Memory B cell (primary cell): ENCODE results near the gene PCARE.

Source experiments
- ATAC-seq: fragments of 150-1000 bp; cut with Tn5 transposase; 2 replicates; pipeline ENCODE4 v1.10.0; 2021; ENCODE audit warnings: low read depth, mild to moderate bottlenecking, moderate library complexity
- DNase-seq, 2 donors: peaks; one replicate each; pipeline ENCODE4 v3.0.0; 2022; ENCODE audit warnings: low spot score in 2 of 2
- H3K27ac Mint-ChIP-seq: one replicate; pipeline ENCODE4 v1.8.0; 2022; ENCODE audit warnings: mild to moderate bottlenecking, moderate library complexity, mixed read lengths
- H3K27me3 Mint-ChIP-seq: one replicate; pipeline ENCODE4 v1.8.0; 2022; ENCODE audit warnings: mixed read lengths
- H3K36me3 Mint-ChIP-seq: one replicate; pipeline ENCODE4 v1.8.0; 2022; ENCODE audit warnings: mild to moderate bottlenecking, mixed read lengths
- H3K4me1 Mint-ChIP-seq: one replicate; pipeline ENCODE4 v1.8.0; 2022; ENCODE audit warnings: mixed read lengths
- H3K4me3 Mint-ChIP-seq: one replicate; pipeline ENCODE4 v1.8.0; 2022; ENCODE audit warnings: mild to moderate bottlenecking, moderate library complexity, mixed read lengths
- H3K9me3 Mint-ChIP-seq: one replicate; pipeline ENCODE4 v1.8.0; 2022; ENCODE audit warnings: mixed read lengths

The PCARE gene

DNA sequence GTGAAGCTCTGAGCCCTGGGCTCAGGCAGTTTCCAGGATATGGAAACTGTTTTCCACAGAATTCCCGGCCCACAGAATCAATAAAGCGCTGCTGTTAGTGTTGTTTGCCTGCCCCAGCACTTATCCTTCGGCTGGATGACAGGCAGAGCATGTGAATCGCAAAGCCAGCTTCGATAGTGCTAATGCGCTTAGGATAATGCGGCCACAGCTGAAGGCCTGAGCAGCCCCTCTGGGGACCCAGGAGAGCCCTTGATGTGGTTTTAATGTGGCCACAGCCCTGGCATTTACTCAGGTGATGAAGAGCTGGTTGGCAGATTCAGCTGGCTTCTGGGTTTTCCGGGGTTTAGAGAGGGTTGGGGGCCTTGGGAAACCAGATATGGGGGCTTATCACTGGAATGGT lies 23.7 kb downstream of the PCARE start:
- peaks cover 1% of the 10 kb centered on the region for H3K9me3 Mint-ChIP-seq
- no peak overlapping the region for H3K4me3 Mint-ChIP-seq
- DNase-seq = no peak
- H3K4me1 Mint-ChIP-seq = no peaks in the 10 kb centered on the region
- no peak overlapping the region for H3K27ac Mint-ChIP-seq
- peaks cover 5% of the 10 kb centered on the region for H3K27me3 Mint-ChIP-seq
- no peaks in the 10 kb centered on the region for H3K36me3 Mint-ChIP-seq
- ATAC-seq = no peak

GRCh38 chr2:29047083-29047845 lies 27.1 kb downstream of the PCARE start:
- ATAC-seq (no peak), DNase-seq (no peak)
- Mint-ChIP-seq H3K27ac (no peak overlapping the region), H3K9me3 (no peaks in the 10 kb centered on the region), H3K4me1 (no peaks in the 10 kb centered on the region), H3K4me3 (no peak overlapping the region), H3K27me3 (peaks cover 4% of the 10 kb centered on the region), H3K36me3 (no peaks in the 10 kb centered on the region)

DNA sequence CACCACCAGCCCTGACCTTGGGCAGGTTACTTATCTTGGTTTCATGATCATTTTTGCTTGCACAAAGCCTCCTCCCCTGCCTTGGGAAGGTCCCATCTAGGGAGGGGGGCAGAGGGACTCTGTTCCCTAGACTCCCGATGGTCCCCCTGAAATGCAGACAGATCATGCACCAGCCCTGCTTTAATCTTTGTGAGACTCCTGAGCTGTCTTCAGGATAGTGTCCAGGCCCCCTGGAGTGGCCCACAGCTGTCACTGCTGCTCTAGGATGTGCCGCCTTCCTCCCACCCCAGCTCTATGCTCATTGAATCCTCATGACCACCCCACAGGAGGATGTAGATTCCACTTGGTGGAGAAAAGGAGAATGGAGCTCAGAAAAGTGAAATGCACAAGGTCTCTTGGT lies 28.0 kb downstream of the PCARE start:
- Mint-ChIP-seq H3K9me3 (no peaks in the 10 kb centered on the region), H3K4me3 (no peak overlapping the region), H3K4me1 (no peaks in the 10 kb centered on the region), H3K27ac (no peak overlapping the region), H3K27me3 (peaks cover 3% of the 10 kb centered on the region), H3K36me3 (no peaks in the 10 kb centered on the region)
- no peak for DNase-seq
- ATAC-seq = no peak

DNA sequence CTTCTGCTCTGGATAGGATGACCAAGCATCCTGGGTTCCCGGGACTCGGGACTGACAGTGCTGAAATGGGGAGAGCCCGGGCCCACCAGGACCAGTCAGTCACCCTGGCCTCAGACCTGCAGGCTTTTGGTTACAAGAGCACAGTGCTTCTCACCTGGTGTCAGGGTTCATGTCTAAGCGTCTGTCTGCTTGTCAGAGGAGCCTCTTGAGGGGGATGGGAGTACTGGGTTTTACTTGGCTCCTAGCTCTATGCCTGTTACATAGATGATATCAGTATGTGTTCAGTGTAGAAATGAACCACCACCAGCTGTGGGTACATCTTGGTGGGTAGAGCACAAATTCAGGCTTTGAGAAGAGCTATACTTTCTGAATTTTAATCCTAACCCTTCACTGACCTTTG lies 29.9 kb downstream of the PCARE start:
- DNase-seq = no peak
- Mint-ChIP-seq H3K36me3 (no peaks in the 10 kb centered on the region), H3K9me3 (no peaks in the 10 kb centered on the region), H3K4me3 (no peak overlapping the region), H3K27me3 (peaks cover 3% of the 10 kb centered on the region), H3K4me1 (no peaks in the 10 kb centered on the region), H3K27ac (no peak overlapping the region)
- ATAC-seq = no peak

DNA sequence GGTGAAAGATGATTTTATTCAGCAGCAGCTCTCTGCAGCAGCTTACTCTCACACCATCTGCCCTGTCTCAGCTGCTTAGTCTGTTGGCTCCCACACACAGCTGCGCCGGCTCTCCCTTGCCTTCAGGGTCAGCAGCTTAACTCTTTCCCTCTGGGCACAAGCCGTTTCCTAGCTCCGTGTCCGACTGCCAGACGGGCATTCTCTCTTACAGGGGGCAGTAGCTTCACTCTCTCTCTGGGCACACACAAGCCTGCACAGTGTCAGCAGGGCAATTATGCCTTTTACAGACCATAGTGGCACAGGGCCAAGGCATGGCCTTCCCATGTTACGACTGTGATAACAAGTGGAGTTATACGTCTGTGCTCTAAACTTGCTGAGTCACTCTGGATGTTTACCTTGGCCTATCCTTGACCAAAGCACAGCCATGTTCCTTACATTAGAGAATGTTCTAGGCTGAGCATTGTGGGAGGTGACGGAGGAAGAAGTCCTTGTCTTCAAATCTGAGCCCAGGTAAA lies 31.7 kb downstream of the PCARE start:
- Mint-ChIP-seq H3K27ac (no peak overlapping the region), H3K9me3 (no peaks in the 10 kb centered on the region), H3K36me3 (no peaks in the 10 kb centered on the region), H3K4me1 (no peaks in the 10 kb centered on the region), H3K4me3 (no peak overlapping the region), H3K27me3 (peaks cover 3% of the 10 kb centered on the region)
- no peak for DNase-seq
- no peak for ATAC-seq

- Mint-ChIP-seq H3K4me1 (no peaks in the 10 kb centered on the region), H3K9me3 (no peaks in the 10 kb centered on the region), H3K27me3 (peaks cover 2% of the 10 kb centered on the region), H3K4me3 (no peak overlapping the region), H3K27ac (no peak overlapping the region), H3K36me3 (no peaks in the 10 kb centered on the region)
- DNase-seq = no peak
- no peak for ATAC-seq
These were observed 33.1 kb downstream of the PCARE start for GRCh38 chr2:29041161-29041660.

- Mint-ChIP-seq H3K4me3 (no peak overlapping the region), H3K36me3 (no peaks in the 10 kb centered on the region), H3K9me3 (no peaks in the 10 kb centered on the region), H3K27ac (no peak overlapping the region), H3K4me1 (no peaks in the 10 kb centered on the region), H3K27me3 (peaks cover 2% of the 10 kb centered on the region)
- ATAC-seq (no peak), DNase-seq (no peak)
These were observed 33.8 kb downstream of the PCARE start for GRCh38 chr2:29040552-29040951.

- Mint-ChIP-seq H3K27me3 (peaks cover 2% of the 10 kb centered on the region), H3K27ac (no peak overlapping the region), H3K9me3 (no peaks in the 10 kb centered on the region), H3K36me3 (no peaks in the 10 kb centered on the region), H3K4me1 (no peaks in the 10 kb centered on the region), H3K4me3 (no peak overlapping the region)
- ATAC-seq = no peak
- DNase-seq = no peak
These were observed 34.4 kb downstream of the PCARE start for GRCh38 chr2:29039718-29040480.

DNA sequence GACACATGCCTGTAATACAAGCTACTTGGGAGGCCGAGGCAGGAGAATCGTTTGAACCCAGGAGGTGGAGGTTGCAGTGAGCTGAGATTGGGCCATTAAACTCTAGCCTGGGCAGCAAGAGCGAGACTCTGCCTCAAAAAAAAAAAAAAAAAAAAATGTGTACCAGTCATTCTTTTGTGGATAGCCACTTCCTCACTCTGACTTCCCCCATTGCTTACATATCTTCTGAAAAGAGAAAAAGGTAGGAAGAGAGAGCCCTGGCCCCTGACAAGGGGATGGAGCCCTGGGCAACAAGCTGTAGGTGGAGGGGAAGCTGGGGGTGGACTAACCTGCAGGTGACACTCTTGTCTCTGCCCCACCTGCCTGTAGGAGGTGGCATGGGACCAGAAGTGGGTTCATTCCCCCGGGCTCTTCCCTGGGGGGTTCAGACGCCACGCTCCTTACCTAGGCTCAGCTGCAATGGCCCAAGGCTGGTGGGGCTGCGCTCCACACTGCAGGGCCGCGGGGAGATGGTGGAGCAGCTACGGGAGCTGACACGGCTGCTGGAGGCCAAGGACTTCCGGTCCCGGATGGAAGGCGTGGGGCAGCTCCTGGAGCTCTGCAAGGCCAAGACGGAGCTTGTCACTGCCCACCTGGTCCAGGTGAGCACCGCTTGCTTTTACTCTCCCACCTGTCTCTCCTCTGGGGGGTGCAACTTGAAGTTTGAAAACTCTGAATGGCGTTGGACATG lies 39.1 kb downstream of the PCARE start:
- ATAC-seq = no peak
- no peaks in the 10 kb centered on the region for H3K9me3 Mint-ChIP-seq

DNA sequence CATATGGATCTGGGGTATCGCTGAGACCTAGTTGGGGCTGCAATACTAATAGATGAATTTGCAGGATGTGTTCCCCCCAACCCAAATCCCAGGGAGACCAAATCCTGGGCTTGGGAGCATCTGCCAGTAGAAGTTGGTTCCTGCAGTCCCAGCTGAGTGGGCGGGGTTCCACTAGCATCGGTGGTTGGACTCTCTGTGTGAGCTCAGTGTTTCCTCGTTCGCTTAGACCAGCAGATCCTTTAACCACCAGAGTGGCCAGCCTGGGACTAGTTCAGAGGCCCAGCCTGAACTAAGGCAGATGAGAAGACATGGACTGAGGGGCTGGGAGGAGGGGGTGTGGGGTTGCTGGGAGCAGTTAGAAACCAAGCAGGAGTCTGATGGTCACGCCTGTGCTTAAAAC lies 40.7 kb downstream of the PCARE start:
- H3K9me3 Mint-ChIP-seq = no peaks in the 10 kb centered on the region
- H3K36me3 Mint-ChIP-seq = no peaks in the 10 kb centered on the region
- DNase-seq = no peak
- no peaks in the 10 kb centered on the region for H3K27me3 Mint-ChIP-seq
- H3K27ac Mint-ChIP-seq = no peak overlapping the region
- no peak for ATAC-seq
- no peaks in the 10 kb centered on the region for H3K4me1 Mint-ChIP-seq
- H3K4me3 Mint-ChIP-seq = no peak overlapping the region

More for the DNA sequence above, 39.1 kb downstream of the PCARE start:
- Mint-ChIP-seq H3K36me3 (no peaks in the 10 kb centered on the region), H3K4me3 (no peak overlapping the region), H3K4me1 (no peaks in the 10 kb centered on the region), H3K27ac (no peak overlapping the region), H3K27me3 (no peaks in the 10 kb centered on the region)
- no peak for DNase-seq

- Mint-ChIP-seq H3K9me3 (no peaks in the 10 kb centered on the region), H3K4me3 (no peak overlapping the region), H3K36me3 (no peaks in the 10 kb centered on the region), H3K27ac (no peak overlapping the region), H3K27me3 (no peaks in the 10 kb centered on the region), H3K4me1 (no peaks in the 10 kb centered on the region)
- DNase-seq (no peak), ATAC-seq (no peak)
These were observed 41.2 kb downstream of the PCARE start for GRCh38 chr2:29033172-29033571.

DNA sequence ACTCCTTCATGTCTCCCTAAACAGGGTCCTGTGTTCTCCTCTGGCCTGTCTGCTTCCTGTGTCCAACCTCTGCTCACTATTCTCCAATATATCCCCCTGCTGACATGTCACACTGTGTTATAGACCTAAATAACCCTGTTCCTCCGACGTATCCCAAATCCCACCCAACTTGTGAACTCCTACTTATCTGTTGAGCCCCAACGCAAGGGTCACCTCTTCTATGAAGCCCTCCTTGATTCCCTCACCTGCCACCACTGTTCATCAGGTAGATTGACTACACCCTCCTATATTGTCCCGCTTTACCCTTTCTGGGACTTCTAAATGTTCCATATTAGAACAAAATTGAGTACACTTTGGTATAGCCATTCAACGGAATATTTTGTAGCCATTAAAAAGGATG lies 42.1 kb downstream of the PCARE start:
- DNase-seq (no peak), ATAC-seq (no peak)

GRCh38 chr2:29031046-29031445 lies 43.3 kb downstream of the PCARE start:
- DNase-seq (no peak), ATAC-seq (no peak)
- Mint-ChIP-seq H3K4me3 (no peak overlapping the region), H3K4me1 (no peaks in the 10 kb centered on the region), H3K27ac (no peak overlapping the region), H3K27me3 (no peaks in the 10 kb centered on the region), H3K9me3 (no peaks in the 10 kb centered on the region), H3K36me3 (no peaks in the 10 kb centered on the region)

More for the DNA sequence above, 42.1 kb downstream of the PCARE start:
- H3K9me3 Mint-ChIP-seq = no peaks in the 10 kb centered on the region
- no peak overlapping the region for H3K4me3 Mint-ChIP-seq
- no peaks in the 10 kb centered on the region for H3K36me3 Mint-ChIP-seq
- no peaks in the 10 kb centered on the region for H3K27me3 Mint-ChIP-seq
- H3K27ac Mint-ChIP-seq = no peak overlapping the region
- H3K4me1 Mint-ChIP-seq = no peaks in the 10 kb centered on the region

DNA sequence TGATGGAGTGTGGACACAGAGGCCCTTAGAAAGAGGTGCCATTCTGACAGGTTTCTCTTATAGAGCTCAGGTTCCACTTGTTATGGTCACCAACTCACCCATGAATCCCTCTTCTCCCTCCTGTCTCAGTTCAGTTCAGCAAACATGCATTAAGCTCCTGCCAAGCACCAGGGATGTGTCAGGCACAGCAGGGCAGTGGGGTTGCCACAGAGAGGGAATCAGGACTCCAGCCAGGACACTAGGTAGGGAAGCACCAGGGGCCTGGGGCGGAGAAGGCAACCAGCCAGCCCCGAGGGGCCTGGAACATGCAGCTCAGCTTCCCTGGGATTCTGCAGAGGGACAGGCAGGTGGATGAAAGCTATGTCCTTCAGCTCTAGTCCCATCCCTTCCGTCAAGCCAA lies 48.6 kb downstream of the PCARE start:
- Mint-ChIP-seq H3K4me3 (no peak overlapping the region), H3K4me1 (no peaks in the 10 kb centered on the region), H3K9me3 (no peaks in the 10 kb centered on the region), H3K36me3 (no peaks in the 10 kb centered on the region), H3K27me3 (no peaks in the 10 kb centered on the region), H3K27ac (no peak overlapping the region)
- no peak for ATAC-seq
- DNase-seq = no peak
